HL-60/S4 (cell line): ENCODE measurements around the gene CFAP100.

Source experiments
- in situ Hi-C: fragments of 300-500 bp; cut with MboI; formaldehyde crosslinking; loops from 2 replicates; pipeline ENCODE4 v1.14.3; 2022; ENCODE audit warnings: low sequenced_read_pairs

The CFAP100 gene

DNA sequence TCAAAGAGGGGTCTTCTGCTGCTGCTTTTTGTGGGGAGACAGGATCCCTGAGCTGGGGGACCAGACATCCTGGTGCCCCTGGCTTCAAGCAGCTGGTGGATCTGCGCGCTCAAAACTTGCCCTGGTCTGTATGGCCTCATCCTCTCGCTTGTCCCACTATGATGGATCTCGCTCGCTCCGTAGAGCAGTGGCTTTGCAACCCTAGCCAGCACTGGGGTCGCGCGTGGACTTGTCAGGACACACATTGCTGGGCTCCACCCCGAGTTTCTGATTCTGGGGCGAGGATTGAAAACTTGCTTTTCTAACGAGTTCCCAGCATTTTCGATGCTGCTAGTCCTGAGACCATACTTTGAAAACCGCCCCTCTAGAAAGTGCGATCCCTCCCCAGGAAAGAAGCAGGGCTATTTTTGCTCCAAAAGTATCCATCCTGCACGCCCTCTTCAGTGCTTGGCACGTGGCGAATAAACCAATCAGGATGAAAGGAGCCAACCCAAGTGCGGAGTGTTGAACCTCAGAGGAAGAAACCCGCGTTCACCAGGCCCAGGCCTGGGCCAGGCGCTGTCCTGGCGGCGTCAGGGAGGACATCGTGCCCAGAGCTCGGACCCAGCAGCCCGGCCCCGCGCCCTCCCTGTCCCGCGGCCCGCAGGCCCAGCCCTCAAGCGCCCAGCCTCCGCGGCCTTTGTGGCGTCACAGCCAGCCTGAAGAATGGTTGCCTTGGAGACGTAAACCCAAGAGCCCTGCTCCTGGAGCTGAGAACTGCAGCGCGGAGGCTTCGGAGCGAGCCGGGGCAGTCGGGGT is at the start of gene CFAP100:
TSS of gene CFAP100 (plus strand) at position 731 of the 798 bp plus-strand sequence. CDS start 1,092 bp downstream, outside the sequence.
- in situ Hi-C loops: loop anchor here (25.0 kb wide), 2 partner anchors 132 to 257 kb away; no protein-coding TSS in a partner anchor

GRCh38 chr3:126345231-126345630 is 49.5 kb upstream of the CFAP100 start:
- in situ Hi-C loops: no loop called here

- in situ Hi-C loops: no loop called here
Measured at GRCh38 chr3:126345641-126346460, 48.9 kb upstream of the CFAP100 start.

DNA sequence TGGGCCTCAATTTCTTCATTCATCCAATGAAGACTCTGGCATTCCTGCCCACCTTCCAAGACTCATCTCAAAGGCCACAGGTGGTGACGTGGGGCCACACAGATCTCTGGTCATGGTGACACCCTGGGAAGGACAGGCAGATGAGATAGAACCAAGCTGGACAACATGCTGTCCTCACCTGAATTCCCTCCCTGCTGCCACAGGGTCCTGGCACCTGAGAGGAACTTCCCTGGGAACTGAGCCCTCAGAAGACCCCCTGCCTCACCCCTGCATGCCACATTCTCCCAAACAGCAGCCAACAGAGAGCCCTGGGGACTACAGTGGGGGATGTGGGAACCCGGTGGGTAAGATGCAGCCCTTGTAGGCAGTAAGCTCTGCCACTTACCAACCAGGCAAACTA is 48.2 kb upstream of the CFAP100 start:
- in situ Hi-C loops: no loop called here

DNA sequence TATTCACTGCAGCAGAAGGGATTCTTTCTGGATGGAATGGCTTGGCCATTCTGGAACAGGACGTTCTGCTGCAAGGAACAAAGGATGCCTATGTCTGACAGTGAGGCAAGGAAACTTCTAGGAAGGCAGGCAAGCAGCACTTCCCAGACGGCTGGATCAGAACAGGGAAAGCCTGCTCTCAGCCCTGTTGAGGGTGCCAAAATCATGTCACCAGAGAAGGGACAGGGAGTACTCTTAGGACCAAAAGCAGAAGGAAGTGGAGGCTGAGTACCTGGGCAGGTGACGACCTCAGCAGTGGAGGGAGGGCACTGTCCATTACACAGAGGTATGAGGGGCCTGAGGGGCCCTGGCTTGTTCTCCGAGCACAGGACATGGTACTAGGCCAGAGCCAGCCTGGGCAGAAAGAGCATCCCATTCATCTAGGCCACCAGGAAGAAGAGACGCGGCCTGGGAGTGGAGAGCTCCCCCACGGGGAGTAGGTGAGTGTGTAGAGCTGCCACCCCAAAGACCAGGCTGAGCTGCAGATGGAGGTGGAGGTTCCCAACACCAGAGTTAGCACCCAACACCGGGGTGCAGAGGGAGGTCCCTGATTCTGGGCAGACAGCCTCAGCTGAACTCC is 47.1 kb upstream of the CFAP100 start:
- in situ Hi-C loops: no loop called here

DNA sequence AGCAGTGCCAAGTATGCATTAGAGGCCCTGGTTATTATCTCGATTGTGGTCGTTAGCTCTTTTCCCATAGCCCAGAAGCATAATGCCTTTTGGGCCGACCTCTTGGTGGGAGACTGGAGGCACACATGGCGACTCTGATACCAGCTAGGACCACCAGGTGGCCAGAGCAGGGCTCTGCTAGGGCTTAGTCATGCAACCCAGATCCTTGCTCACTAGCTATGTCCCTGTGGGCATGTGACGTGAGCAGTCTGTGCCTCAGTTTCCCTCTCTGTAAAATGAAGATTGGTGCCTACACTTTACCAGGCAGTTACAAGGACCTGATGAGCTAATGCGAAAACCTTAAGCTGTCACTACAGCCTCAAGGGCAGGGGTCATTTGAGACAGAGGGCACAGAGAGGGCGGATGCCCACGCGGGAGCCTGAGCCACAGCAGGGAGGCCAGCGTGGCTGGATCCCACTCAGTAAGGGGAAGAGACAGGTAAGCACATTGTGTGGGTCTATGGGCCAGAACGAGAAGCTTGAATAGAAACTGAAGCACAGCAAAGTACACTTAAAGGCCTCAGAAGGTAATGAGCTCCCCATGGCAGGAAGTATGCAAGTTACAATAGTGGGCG is 46.3 kb upstream of the CFAP100 start:
- in situ Hi-C loops: no loop called here

DNA sequence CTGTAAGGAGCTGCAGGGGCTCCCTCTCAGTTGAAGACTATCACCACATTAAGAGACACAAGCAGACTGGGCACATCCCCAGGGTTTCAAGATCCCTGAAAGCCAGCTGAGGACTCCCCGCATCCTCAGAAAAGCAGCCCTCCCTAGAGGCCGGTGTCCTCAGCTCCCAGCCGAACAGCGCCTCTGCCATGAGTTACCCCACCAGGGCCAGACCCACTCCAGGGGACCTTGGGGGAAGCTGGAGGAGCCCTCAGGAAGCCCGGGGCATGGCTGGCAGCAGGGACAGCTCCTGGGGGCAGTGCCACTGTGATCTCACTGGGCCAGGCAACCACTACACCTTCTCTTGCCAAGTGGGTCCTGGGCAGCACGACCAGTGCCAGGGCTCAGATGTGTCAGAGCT is 45.6 kb upstream of the CFAP100 start:
- in situ Hi-C loops: no loop called here

DNA sequence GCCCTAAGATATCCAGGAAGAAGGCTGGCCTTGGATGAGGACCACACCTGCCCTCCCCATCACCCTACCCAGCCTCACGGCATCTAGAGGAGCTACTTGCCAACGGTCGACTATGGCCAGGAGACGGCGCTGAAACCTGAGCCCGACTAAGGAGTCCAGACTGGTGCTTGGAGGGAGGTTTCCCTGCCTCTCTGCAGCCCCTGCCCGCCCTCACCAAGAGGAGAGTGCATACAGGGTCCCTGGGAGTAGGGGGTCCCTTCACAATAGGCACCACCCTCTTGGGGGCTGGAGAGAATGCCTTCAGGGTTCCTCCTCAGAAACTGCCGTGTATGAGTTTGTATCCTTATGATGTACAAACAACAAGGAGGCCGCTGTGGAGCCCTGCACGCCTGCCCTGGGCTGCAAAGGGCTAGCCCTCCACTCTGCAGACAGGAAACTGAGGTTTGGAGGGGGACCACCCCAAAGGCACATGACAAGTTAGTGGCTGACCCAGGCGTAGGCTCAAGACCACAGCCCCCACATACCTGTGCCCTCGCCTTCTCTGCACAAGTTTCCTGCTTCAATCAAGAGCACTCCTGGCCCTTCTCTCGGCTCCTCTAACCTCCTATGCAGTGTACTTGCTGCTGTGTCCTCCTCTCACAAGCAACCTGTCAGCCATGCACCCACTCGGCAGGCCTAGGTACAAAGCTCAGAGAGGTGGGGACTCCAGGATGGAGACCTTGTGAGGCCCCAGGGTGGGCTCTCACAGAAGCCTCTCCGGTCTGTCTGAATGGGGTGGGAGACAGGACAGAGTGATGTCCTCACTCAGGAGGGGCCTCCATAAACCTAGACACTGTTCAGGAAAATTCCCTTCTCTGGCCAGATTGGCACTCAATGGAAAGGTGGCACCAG is 44.9 kb upstream of the CFAP100 start:
- in situ Hi-C loops: no loop called here

- in situ Hi-C loops: no loop called here
Measured at GRCh38 chr3:126350502-126351085, 44.1 kb upstream of the CFAP100 start.

- in situ Hi-C loops: no loop called here
Measured at GRCh38 chr3:126351086-126351770, 43.5 kb upstream of the CFAP100 start.

DNA sequence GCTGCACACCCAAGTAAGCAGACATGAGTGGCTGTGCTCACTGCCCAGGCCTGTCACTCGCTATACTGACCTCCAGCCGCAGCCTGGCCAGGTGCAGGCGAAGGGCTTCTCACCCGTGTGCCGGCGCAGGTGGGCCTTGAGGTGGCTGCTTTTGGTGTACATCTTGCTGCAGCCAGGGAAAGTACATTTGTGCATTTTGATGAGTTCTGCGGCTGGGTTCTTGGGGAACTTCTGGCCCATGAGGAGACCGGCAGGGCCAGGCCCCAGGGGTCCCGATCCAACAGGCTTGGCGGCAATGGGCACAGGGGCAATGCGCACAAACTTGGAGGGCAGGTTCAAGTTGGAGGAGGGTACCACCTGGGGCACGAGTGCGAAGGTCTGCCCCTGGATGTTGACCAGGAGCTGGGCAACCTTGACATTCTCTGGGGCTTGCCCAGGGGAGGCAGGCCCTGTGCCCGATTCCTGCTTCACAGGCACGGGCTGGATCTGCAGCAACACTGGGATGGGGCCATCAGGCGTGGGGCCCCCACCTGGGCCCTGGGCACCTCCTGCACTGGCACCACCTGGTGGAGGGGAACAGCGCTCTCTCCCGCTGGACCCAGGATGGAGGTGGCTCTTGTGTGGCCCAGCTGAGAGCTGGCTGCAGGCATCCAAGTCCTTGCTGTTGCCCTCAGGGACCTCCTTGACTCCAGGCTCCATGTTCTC is 42.8 kb upstream of the CFAP100 start:
- in situ Hi-C loops: no loop called here

GRCh38 chr3:126352476-126353454 is 41.9 kb upstream of the CFAP100 start:
- in situ Hi-C loops: no loop called here

- in situ Hi-C loops: no loop called here
Measured at GRCh38 chr3:126353694-126354321, 40.9 kb upstream of the CFAP100 start.

DNA sequence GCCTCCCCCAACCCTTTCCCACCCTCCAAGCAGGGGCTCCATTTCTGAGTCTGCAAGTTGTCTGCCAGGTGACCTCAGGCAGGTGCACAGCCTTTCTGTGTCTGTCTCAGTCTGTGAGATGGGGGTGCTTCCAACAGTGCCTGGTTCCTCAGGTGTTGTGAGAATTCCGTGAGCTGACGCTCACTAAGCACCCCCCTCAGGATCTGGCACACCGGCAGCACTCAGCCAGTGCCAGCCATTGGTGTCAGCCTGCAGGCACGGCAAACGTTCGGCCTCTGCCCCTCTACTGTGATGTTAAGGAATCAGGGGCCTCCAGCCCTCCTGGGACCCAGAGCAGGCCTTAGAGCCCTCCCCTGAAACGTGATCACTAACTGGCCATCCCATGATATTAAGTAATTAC is 39.9 kb upstream of the CFAP100 start:
- in situ Hi-C loops: no loop called here

DNA sequence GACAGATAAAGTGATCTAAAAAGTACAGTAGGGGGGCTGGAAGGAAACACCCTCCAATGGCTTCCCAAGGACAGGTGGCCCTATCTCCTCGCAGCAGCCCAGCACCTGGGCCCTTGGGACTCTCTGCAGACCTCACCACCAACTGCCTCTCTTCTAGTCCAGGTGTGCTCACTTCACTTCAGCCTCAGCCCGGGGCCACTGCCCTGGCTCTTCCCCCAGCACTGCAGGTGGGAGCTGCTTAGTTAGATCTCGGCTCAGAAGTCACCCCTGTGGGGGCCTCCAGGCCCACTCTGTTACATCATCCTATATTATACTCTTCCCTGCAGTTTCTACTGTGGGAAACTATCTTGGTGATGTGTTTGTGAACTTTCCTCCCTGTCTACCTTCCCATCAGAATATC is 39.5 kb upstream of the CFAP100 start:
- in situ Hi-C loops: no loop called here

- in situ Hi-C loops: no loop called here
Measured at GRCh38 chr3:126355777-126356372, 38.8 kb upstream of the CFAP100 start.
